Gastrocnemius medialis (tissue), 4 donors: ENCODE results near the gene VAMP4. TPM values are rescaled to one million over a fixed set of nuclear protein-coding genes. Genes with fewer than 3 reads are reported as not detected.

Source experiments
- ATAC-seq, 2 donors: fragments of 150-250 bp; one replicate each; pipeline ENCODE4 v1.9.1; 2016
- DNase-seq, 2 donors: peaks; one replicate each; pipeline ENCODE4 v3.0.0-alpha.2; 2019
- H3K27ac ChIP-seq, 4 donors: fragments of 200-600 bp; sonication (generic); 1 replicate in 1 of 4; 2 replicates in 3 of 4; pipeline ENCODE4 v1.5.1; 2016 to 2018; ENCODE audit warnings: mild to moderate bottlenecking in 2 of 4, moderate library complexity in 1 of 4
- H3K27me3 ChIP-seq, 3 donors: fragments of 200-600 bp; sonication (generic) in 2 of 3; 1 replicate in 1 of 3; 2 replicates in 2 of 3; pipeline versions ENCODE4 v1.5.1 to v1.6.0; 2016 to 2019; ENCODE audit warnings: mild to moderate bottlenecking in 1 of 3, moderate library complexity in 1 of 3
- H3K36me3 ChIP-seq, 2 donors: fragments of 200-600 bp; sonication (generic) in 1 of 2; one replicate each; pipeline ENCODE4 v1.5.1; 2017 to 2018
- H3K4me1 ChIP-seq, 2 donors: fragments of 200-600 bp; sonication (generic) in 1 of 2; one replicate each; pipeline ENCODE4 v1.5.1; 2016 to 2017; ENCODE audit warnings: mild to moderate bottlenecking in 2 of 2
- H3K4me3 ChIP-seq, 4 donors: fragments of 200-600 bp; sonication (generic) in 3 of 4; 1 replicate in 1 of 4; 2 replicates in 3 of 4; pipeline ENCODE4 v1.5.1; 2016 to 2019; ENCODE audit warnings: mild to moderate bottlenecking in 2 of 4
- H3K9me3 ChIP-seq, 3 donors: fragments of 200-600 bp; sonication (generic) in 2 of 3; 1 replicate in 1 of 3; 2 replicates in 2 of 3; pipeline ENCODE4 v1.5.1; 2016 to 2019
- POLR2A ChIP-seq, 2 donors: fragments of 450-650 bp; IDR thresholded peaks; one replicate each; pipeline ENCODE4 v1.6.1; 2017; ENCODE audit warnings: antibody characterized with exemption in 2 of 2, mild to moderate bottlenecking in 2 of 2, moderate library complexity in 2 of 2
- in situ Hi-C, 4 donors: fragments of 200-750 bp; cut with MboI; loops; one replicate each; pipeline versions ENCODE4 v1.15.0 to v1.8.0; 2017; ENCODE audit warnings: low sequenced_read_pairs in 4 of 4
- intact Hi-C: fragments of 100-400 bp; cut with DNase I; formaldehyde crosslinking; loops from one replicate; pipeline ENCODE4 v1.15.1; 2023; ENCODE audit warnings: low total_unique reads
- total RNA-seq, 4 donors: library from RNA; depleted of rRNA; stranded (reverse); fragments of >200 nt; gene quantifications; one replicate each; pipeline versions ENCODE4 v1.1.0 to v1.2.3, GENCODE V29; 2016
- TF ChIP-seq, protein P1 (sequence below), 5 experiments: fragments of 450-650 bp in 3 of 5; fragments of 200-600 bp in 2 of 5; sonication (generic) in 2 of 5; IDR thresholded peaks in 4 of 5; conservative IDR thresholded peaks in 1 of 5; 1 replicate in 4 of 5; 2 replicates in 1 of 5; pipeline ENCODE4 v1.5.1; 2016 to 2019; ENCODE audit warnings: antibody characterized with exemption in 5 of 5, mild to moderate bottlenecking in 3 of 5, moderate library complexity in 3 of 5

Gene VAMP4
- total RNA-seq, 4 donors from 2014 or later = 4.6 to 11.1 (median 5.0) TPM

DNA sequence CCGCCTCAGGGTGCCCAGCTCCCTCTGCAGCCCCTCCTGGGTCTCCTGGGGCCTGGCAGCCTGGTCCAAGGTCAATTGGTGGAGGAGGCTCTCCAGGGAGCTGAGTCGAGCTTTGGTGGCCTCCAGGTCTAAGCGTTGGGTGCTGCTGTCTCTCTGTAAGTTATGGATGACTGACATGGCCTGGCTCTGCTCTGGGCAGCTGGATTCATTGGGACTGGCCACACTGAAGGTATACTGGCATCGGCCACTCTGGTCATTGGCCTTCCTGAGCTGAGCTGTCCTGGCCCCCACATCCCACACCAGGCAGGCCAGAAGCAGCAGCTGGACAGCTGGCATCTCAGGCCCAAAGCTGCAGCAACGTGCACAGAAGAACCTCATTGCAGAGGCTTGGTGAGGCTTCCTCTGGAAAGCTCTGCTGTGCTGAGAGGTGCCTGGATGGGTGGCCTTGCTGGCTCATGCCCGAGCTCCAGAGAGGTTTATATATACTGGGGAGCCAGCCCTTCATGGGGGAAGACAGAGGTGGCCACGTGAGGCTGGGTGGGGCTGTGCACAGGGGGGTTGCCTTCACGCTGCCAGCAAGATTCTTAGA is 89.5 kb downstream of the VAMP4 start, which contains the start of gene MYOC:
MYOC (minus strand) TSS at position 455 of the 589 bp plus-strand sequence; CDS start at position 378, 77 bp downstream.
- peaks cover 26 to 31% of the 10 kb centered on the region in 2 donors for H3K4me1 ChIP-seq
- H3K36me3 ChIP-seq = no peaks in the 10 kb centered on the region
- no peaks in the 10 kb centered on the region for H3K9me3 ChIP-seq
- ATAC-seq = no peak
- no peak within 1 kb of the TSS for H3K4me3 ChIP-seq
- no peaks in the 10 kb centered on the region for H3K27me3 ChIP-seq
- H3K27ac ChIP-seq = peak within 1 kb of the TSS; percentile 22 to 77 (median 46)
- DNase-seq = no peak
- in situ Hi-C loops (no loop called here), intact Hi-C loops (no loop called here)
- TF ChIP-seq, protein P1, sequence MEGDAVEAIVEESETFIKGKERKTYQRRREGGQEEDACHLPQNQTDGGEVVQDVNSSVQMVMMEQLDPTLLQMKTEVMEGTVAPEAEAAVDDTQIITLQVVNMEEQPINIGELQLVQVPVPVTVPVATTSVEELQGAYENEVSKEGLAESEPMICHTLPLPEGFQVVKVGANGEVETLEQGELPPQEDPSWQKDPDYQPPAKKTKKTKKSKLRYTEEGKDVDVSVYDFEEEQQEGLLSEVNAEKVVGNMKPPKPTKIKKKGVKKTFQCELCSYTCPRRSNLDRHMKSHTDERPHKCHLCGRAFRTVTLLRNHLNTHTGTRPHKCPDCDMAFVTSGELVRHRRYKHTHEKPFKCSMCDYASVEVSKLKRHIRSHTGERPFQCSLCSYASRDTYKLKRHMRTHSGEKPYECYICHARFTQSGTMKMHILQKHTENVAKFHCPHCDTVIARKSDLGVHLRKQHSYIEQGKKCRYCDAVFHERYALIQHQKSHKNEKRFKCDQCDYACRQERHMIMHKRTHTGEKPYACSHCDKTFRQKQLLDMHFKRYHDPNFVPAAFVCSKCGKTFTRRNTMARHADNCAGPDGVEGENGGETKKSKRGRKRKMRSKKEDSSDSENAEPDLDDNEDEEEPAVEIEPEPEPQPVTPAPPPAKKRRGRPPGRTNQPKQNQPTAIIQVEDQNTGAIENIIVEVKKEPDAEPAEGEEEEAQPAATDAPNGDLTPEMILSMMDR (IDR thresholded peaks at IDR 0.05 in 4 of 5, conservative IDR thresholded peaks at IDR 0.05 in 1 of 5) = no peak
- TF ChIP-seq POLR2A (IDR thresholded peaks at IDR 0.05) = no peak

Other genes with a start within 250 kb of the VAMP4 start
- gene MYOCOS, start 119.8 kb downstream of the VAMP4 start, total RNA-seq = under 1 TPM in 1 of 4 donors, not detected in 3; 0.20 TPM
- 10 to 100 TPM in 2 of 4 donors, 1 to 10 TPM in 2; 5.0 to 17.4 (median 8.6) TPM for gene MYOC, start 89.4 kb downstream of the VAMP4 start, total RNA-seq
- gene METTL13, start 39.6 kb upstream of the VAMP4 start, total RNA-seq = 10 to 100 TPM; 18.6 to 32.8 (median 23.5) TPM
- 1 to 10 TPM in 3 of 4 donors, under 1 TPM in 1; 0.35 to 1.6 (median 1.1) TPM for gene DNM3, start 99.4 kb upstream of the VAMP4 start, total RNA-seq